ENCODE measurements around the gene ULBP2. TPM values are rescaled to one million over a fixed set of nuclear protein-coding genes. Genes with fewer than 3 reads are reported as not detected.
A peak's percentile ranks its signal among the peaks of the same experiment; 100 is the strongest.

ULBP2 gene
- total and polyA plus RNA-seq, 12 donors: 0.16 to 1.8 (median 0.49) TPM; not detected in 2

- peaks cover 57% of the 10 kb centered on the region for H3K27me3 ChIP-seq
- H3K4me3 ChIP-seq: no peak overlapping the region
- no peaks in the 10 kb centered on the region for H3K4me1 ChIP-seq (replicated peaks in 1 of 2)
- intact Hi-C loops (cut with DNase I): no loop called here
- 64 to 71% (median 67%) methylated on average over 6 of the region's 6 CpGs for WGBS, 4 donors
- TF ChIP-seq POLR2A (IDR thresholded peaks at IDR 0.05): no peak
- TF ChIP-seq, protein P1, sequence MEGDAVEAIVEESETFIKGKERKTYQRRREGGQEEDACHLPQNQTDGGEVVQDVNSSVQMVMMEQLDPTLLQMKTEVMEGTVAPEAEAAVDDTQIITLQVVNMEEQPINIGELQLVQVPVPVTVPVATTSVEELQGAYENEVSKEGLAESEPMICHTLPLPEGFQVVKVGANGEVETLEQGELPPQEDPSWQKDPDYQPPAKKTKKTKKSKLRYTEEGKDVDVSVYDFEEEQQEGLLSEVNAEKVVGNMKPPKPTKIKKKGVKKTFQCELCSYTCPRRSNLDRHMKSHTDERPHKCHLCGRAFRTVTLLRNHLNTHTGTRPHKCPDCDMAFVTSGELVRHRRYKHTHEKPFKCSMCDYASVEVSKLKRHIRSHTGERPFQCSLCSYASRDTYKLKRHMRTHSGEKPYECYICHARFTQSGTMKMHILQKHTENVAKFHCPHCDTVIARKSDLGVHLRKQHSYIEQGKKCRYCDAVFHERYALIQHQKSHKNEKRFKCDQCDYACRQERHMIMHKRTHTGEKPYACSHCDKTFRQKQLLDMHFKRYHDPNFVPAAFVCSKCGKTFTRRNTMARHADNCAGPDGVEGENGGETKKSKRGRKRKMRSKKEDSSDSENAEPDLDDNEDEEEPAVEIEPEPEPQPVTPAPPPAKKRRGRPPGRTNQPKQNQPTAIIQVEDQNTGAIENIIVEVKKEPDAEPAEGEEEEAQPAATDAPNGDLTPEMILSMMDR (IDR thresholded peaks at IDR 0.05): no peak
- peak in 1 of 7 donors; percentile 41 for DNase-seq
- H3K36me3 ChIP-seq (replicated peaks in 1 of 2): no peaks in the 10 kb centered on the region
- no peak overlapping the region for H3K27ac ChIP-seq
- H3K9me3 ChIP-seq (replicated peaks in 1 of 3): no peaks in the 10 kb centered on the region
These were observed 10.3 kb upstream of the ULBP2 start for GRCh38 chr6:149931501-149931900.

GRCh38 chr6:149933036-149933435 lies 8.8 kb upstream of the ULBP2 start:
- H3K36me3 ChIP-seq (replicated peaks in 1 of 2): no peaks in the 10 kb centered on the region
- H3K4me3 ChIP-seq: no peak overlapping the region
- no peak overlapping the region for H3K27ac ChIP-seq
- H3K9me3 ChIP-seq (replicated peaks in 1 of 3): no peaks in the 10 kb centered on the region
- intact Hi-C loops (cut with DNase I): no loop called here
- WGBS, 4 donors: 44 to 59% (median 45%) methylated on average over 5 of the region's 5 CpGs
- peak in 1 of 7 donors; percentile 27 for DNase-seq
- peaks cover 69% of the 10 kb centered on the region for H3K27me3 ChIP-seq
- H3K4me1 ChIP-seq (replicated peaks in 1 of 2): peaks cover 0 to under 1% of the 10 kb centered on the region in 2 donors
- TF ChIP-seq, protein P1 (IDR thresholded peaks at IDR 0.05): no peak
- no peak for TF ChIP-seq POLR2A (IDR thresholded peaks at IDR 0.05)

GRCh38 chr6:149933461-149933860 lies 8.4 kb upstream of the ULBP2 start:
- peak in 1 of 7 donors; percentile 33 for DNase-seq
- no peaks in the 10 kb centered on the region for H3K36me3 ChIP-seq (replicated peaks in 1 of 2)

DNA sequence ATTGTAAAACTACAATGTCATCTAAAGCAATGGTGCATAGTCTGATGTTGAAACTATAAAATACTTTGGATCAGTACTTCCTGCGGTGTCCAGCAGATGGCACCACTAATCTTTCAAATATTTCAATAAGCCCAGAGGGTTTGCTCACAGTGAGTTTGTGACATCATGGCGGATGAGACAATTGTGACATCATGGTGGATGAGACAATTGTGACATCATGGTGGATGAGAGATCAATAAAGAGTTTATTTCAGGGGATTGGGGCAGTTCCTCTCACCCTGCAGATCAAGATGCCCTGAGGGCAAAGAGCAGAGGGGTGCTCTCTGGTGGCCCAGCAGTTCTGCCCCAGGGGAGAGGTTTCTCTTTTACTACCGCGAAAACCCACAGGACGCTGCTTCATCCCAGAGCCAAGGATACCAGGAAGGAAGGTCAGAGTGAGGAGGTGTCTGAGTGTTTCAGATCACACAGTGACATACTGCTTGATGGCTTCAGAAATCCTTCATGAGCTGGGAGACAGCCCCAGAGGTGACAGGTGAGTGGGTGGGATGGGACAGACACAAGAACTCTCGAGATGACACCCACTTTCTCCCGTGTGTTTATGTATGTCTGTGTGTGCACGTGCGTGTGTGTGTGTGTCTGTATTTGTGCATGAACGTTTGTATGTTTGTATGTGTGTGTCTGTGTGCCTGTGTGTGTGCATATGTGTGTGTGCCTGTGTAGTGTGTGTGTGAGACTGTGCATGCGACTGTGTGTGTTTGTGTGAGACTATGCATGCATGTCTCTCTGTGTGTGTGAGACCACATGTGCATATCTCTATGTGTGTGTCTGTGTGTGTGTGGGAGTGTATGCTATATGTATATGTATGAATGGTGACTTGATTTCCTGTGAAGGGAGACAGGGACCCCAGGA lies 7.3 kb upstream of the ULBP2 start:
- Histone ChIP-seq H3K9me3 (replicated peaks in 1 of 3) (no peaks in the 10 kb centered on the region), H3K36me3 (replicated peaks in 1 of 2) (no peaks in the 10 kb centered on the region), H3K4me3 (no peak overlapping the region), H3K27ac (no peak overlapping the region), H3K27me3 (peaks cover 79% of the 10 kb centered on the region), H3K4me1 (replicated peaks in 1 of 2) (peaks cover 0 to 11% of the 10 kb centered on the region in 2 donors)
- TF ChIP-seq POLR2A (IDR thresholded peaks at IDR 0.05): no peak
- TF ChIP-seq, protein P1 (IDR thresholded peaks at IDR 0.05): peak; percentile 58 to 90 (median 88)
- 27 to 44% (median 34%) methylated on average over 11 of the region's 11 CpGs for WGBS, 4 donors
- intact Hi-C loops (cut with DNase I): loop anchor here (2.0 to 5.0 kb wide), 2 partner anchors 82 to 83 kb away; no protein-coding TSS in a partner anchor
- peak in 6 of 7 donors; percentile 56 to 90 (median 75) for DNase-seq

More at GRCh38 chr6:149933461-149933860, 8.4 kb upstream of the ULBP2 start:
- intact Hi-C loops (cut with DNase I): no loop called here
- H3K4me1 ChIP-seq (replicated peaks in 1 of 2): peaks cover 0 to 4% of the 10 kb centered on the region in 2 donors
- no peaks in the 10 kb centered on the region for H3K9me3 ChIP-seq (replicated peaks in 1 of 3)
- no peak overlapping the region for H3K4me3 ChIP-seq
- no peak overlapping the region for H3K27ac ChIP-seq
- H3K27me3 ChIP-seq: peaks cover 73% of the 10 kb centered on the region
- no peak for TF ChIP-seq POLR2A (IDR thresholded peaks at IDR 0.05)
- TF ChIP-seq, protein P1 (IDR thresholded peaks at IDR 0.05): no peak
- 30 to 43% (median 33%) methylated on average over 3 of the region's 3 CpGs for WGBS, 4 donors
